SH-SY5Y (cell line): Measurements from ENCODE around the gene KIF26B.
A peak's percentile ranks its signal among the peaks of the same experiment; 100 is the strongest.

Experiments
- GATA2 ChIP-seq: IDR thresholded peaks from 2 replicates; pipeline ENCODE4 v1.6.1; 2011; ENCODE audit warnings: mild to moderate bottlenecking, low read depth, low read length
- GATA3 ChIP-seq: IDR thresholded peaks from 2 replicates; pipeline ENCODE4 v1.6.1; 2011; ENCODE audit warnings: low read depth, mild to moderate bottlenecking, low read length, moderate library complexity

Gene KIF26B

GRCh38 chr1:245558069-245558468 is 403.3 kb downstream of the KIF26B start:
- TF ChIP-seq GATA3 (no peak), GATA2 (no peak)

- TF ChIP-seq GATA3, result no peak
- TF ChIP-seq GATA2, result no peak
These were observed 405.6 kb downstream of the KIF26B start for GRCh38 chr1:245560316-245560859.

GRCh38 chr1:245561665-245562234 is 407.0 kb downstream of the KIF26B start:
- no peak for TF ChIP-seq GATA2
- TF ChIP-seq GATA3, result no peak

GRCh38 chr1:245566134-245566533 is 411.3 kb downstream of the KIF26B start:
- TF ChIP-seq GATA2 (no peak), GATA3 (no peak)

GRCh38 chr1:245566952-245567351 is 412.2 kb downstream of the KIF26B start:
- TF ChIP-seq GATA3 (no peak), GATA2 (peak; percentile 68)

GRCh38 chr1:245571815-245572294 is 417.1 kb downstream of the KIF26B start:
- peak; percentile 76; the same call in 1 of the 2 replicates for TF ChIP-seq GATA3
- TF ChIP-seq GATA2, result peak; percentile 96

- peak; percentile 86 for TF ChIP-seq GATA2
- TF ChIP-seq GATA3, result peak; percentile 82
These were observed 417.9 kb downstream of the KIF26B start for GRCh38 chr1:245572709-245573108.

GRCh38 chr1:245575710-245576109 is 420.9 kb downstream of the KIF26B start:
- TF ChIP-seq GATA3 (no peak), GATA2 (no peak)

- no peak for TF ChIP-seq GATA3
- TF ChIP-seq GATA2, result no peak
These were observed 421.5 kb downstream of the KIF26B start for GRCh38 chr1:245576323-245576722.

GRCh38 chr1:245577191-245578157 is 422.7 kb downstream of the KIF26B start:
- TF ChIP-seq GATA3 (no peak), GATA2 (no peak)

GRCh38 chr1:245578308-245578707 is 423.5 kb downstream of the KIF26B start:
- TF ChIP-seq GATA3, result no peak
- TF ChIP-seq GATA2, result no peak

GRCh38 chr1:245578771-245579170 is 424.0 kb downstream of the KIF26B start:
- TF ChIP-seq GATA3 (no peak), GATA2 (no peak)

GRCh38 chr1:245579881-245580280 is 425.1 kb downstream of the KIF26B start:
- TF ChIP-seq GATA3, result no peak
- no peak for TF ChIP-seq GATA2

GRCh38 chr1:245580651-245581050 is 425.9 kb downstream of the KIF26B start:
- TF ChIP-seq GATA3, result no peak
- no peak for TF ChIP-seq GATA2
